T-helper 2 cell treated with Interferon-gamma antibody and Interleukin-4, amounts not matched to agents 5 μg/mL and 100 μg/mL, for 36 hours (primary cell): ENCODE results near the gene EMX1.
A peak's percentile ranks its signal among the peaks of the same experiment; 100 is the strongest.

Experiments
- DNase-seq: peaks from one replicate; pipeline ENCODE4 v3.0.0; 2021; ENCODE audit warnings: low spot score
- H3K27ac Mint-ChIP-seq: one replicate; pipeline ENCODE4 v1.8.0; 2021; ENCODE audit warnings: mild to moderate bottlenecking, mixed read lengths
- H3K27me3 Mint-ChIP-seq: one replicate; pipeline ENCODE4 v1.8.0; 2021; ENCODE audit warnings: low read depth, mixed read lengths
- H3K36me3 Mint-ChIP-seq: one replicate; pipeline ENCODE4 v1.8.0; 2021; ENCODE audit warnings: low read depth, mixed read lengths
- H3K4me1 Mint-ChIP-seq: one replicate; pipeline ENCODE4 v1.8.0; 2021; ENCODE audit warnings: low read depth, mixed read lengths
- H3K4me3 Mint-ChIP-seq: one replicate; pipeline ENCODE4 v1.8.0; 2022; ENCODE audit warnings: mild to moderate bottlenecking, moderate library complexity, mixed read lengths
- H3K9me3 Mint-ChIP-seq: one replicate; pipeline ENCODE4 v1.8.0; 2021; ENCODE audit warnings: mixed read lengths

EMX1 gene

DNA sequence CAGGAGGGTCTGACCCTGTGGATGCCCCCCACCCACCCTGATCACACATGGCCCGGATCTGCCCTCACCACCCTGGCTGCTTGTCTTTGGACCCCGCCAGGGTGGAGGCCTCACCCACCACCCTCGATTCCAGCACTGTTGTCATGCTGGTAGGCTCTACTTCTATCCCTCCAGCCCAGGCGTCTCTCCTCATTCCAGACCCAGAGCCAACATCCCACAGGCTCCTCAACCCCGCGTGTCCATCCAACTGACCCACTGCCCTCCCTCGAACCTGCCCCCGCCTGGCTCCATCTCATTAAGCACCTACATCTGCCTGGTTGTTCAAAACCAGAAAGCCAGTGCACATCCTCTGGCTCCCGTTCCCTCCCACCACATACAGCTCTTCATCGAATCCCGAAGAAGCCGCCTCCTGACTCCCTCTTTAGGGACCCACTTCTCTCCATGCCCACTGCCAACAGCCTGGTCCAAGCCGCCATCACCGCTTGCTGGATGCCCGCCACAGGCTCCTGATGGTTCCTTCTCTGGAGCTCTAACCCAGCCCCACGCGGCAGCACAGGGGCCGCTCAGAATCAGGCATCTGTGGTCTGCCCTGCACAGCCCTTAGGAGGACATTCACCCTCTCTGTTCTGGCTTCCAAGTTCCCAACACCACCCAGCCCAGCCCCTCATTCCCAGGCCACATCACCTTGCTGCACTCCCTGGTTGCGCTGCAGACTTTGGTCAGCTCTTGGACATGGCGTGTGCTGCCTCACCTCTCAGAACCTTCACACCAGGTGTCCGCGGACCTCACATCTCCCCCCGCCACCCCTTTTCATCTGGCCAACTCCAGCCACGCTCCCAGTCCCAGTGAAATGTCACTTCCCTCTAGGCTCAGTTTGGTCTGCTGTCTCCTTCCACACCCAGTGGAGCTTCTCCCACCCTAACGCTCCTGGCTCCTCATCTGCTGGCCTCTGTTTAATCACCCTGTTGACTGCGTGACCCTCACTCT, 43.0 kb downstream of the EMX1 start:
- DNase-seq: no peak
- H3K36me3 Mint-ChIP-seq: peaks cover 5% of the 10 kb centered on the region
- no peak overlapping the region for H3K4me3 Mint-ChIP-seq
- no peak overlapping the region for H3K27ac Mint-ChIP-seq
- H3K27me3 Mint-ChIP-seq: no peaks in the 10 kb centered on the region
- H3K4me1 Mint-ChIP-seq: peaks cover 13% of the 10 kb centered on the region
- H3K9me3 Mint-ChIP-seq: no peaks in the 10 kb centered on the region

DNA sequence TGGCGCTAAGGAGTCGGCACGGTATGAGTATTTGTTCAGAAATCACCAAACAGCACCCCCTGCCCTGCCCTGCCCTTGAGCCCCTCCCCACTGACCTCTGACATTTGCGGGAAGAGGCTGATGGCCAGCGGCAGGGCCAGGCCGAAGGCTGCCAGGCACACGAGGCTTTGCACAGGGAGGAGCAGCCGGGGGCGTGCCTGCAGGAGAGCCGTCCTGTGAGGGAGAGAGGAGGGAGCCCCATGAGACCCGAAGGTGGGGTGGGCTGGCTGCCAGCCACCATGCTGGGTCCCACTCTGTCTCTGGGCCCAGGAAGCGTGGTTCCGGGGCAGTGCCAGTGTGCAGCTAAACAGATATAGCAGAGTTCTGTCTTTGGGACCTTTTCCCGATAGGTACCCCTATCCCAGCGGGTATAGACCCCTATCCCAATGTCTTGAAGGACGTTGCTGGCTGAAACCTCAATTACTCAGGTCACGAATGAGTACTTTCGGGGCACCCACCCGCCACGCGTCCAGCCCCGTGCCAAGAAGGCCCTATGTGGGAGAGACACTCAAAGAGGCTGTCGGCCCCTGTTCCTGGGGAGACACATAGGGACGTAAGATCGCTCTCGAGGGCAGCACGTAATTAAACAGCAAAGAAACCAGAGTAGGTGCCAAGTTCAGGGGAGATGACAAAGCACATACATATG, 43.9 kb downstream of the EMX1 start:
- Mint-ChIP-seq H3K27me3 (no peaks in the 10 kb centered on the region), H3K4me3 (no peak overlapping the region), H3K36me3 (peaks cover 4% of the 10 kb centered on the region), H3K4me1 (peaks cover 11% of the 10 kb centered on the region), H3K27ac (no peak overlapping the region), H3K9me3 (no peaks in the 10 kb centered on the region)
- DNase-seq: no peak

DNA sequence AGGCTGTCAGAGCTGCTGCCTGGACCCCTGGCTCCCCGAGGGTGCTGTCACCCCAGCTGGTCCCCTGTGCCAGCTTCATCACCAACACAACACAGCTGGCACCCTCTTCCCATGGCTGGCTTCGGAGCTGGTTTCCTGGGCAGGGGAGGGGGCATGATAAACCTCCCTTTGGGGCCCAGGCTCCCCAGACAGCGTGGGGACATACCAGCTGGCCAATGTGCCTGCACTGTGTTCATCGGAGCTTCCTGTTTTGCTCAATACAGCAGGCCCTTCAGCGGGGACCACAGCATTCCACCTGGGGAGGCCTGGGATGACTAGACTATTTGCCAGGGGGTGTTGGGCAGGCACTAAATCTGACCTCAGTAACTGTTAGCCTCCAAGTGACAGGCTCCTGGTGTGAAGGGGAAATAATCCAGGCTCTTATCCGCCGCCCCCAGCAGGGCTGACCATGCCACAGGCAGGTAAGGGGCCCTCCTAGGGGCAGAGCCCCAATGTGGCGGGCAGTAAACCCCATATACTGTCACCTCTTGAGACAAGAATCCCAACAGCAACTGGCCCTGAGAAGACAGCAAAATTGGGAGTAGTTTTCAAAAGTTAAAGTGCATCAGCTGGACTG, 44.6 kb downstream of the EMX1 start:
- H3K27ac Mint-ChIP-seq: no peak overlapping the region
- H3K4me3 Mint-ChIP-seq: no peak overlapping the region
- H3K36me3 Mint-ChIP-seq: peaks cover 1% of the 10 kb centered on the region
- H3K27me3 Mint-ChIP-seq: no peaks in the 10 kb centered on the region
- H3K9me3 Mint-ChIP-seq: no peaks in the 10 kb centered on the region
- DNase-seq: no peak
- peaks cover 10% of the 10 kb centered on the region for H3K4me1 Mint-ChIP-seq

DNA sequence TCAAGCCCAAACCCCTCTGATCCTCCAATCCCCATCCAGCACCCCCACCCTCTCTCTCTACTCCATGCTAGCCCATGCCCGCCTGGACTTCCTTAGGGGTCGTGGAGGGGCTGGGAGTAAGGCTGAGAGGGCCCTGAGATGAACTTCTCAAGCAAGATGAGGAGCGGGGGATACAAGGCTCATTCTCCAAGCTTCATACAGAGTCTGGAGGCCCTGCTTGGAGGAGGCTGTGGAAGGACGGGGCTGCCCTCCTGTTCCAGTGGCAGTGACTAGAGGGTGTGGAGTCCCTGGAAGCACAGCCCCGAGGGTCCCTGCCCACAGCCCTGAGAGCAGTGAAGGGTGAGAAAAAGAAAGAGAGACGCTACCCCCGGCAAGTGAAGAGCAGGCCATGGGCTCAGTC, 45.6 kb downstream of the EMX1 start:
- peaks cover 8% of the 10 kb centered on the region for H3K4me1 Mint-ChIP-seq
- no peak overlapping the region for H3K27ac Mint-ChIP-seq
- no peaks in the 10 kb centered on the region for H3K36me3 Mint-ChIP-seq
- no peaks in the 10 kb centered on the region for H3K9me3 Mint-ChIP-seq
- H3K27me3 Mint-ChIP-seq: no peaks in the 10 kb centered on the region
- H3K4me3 Mint-ChIP-seq: no peak overlapping the region
- no peak for DNase-seq

DNA sequence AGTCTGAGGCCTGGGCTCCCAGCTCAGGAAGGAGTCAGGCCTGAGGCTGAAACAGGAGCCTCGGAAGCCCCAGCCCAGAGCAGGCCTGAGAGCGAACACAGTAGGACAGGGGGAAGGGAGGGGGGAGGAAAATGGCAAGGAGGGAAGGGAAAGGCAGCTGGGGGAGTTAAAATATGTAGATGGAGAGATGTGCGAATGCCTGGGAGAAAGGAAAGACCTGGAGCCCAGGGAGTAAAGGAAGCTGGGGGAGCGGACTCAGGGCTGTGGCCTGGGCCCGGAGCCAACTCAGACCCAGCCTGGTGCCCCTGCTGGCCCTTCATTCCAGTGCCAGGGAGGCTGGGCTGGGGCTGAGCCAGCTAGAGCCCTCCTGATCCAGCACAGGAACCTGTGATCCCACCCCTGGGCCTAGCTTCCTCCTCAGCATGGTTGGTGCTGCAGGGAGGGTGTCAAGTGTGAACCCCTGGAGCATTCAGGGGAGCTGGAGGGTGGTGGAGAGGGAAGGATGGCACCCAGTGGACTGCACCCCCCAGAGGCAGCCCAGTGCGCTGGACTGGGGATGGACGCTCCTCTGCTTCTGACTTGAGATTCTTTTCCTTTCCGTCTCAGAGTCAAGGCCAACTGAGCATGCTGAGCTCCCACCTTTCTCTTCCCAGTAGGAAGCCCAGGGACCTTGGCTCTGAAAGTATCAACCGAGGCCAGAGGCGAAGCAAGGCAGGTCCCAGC, 46.3 kb downstream of the EMX1 start:
- Mint-ChIP-seq H3K9me3 (no peaks in the 10 kb centered on the region), H3K27ac (no peak overlapping the region), H3K27me3 (no peaks in the 10 kb centered on the region), H3K4me3 (no peak overlapping the region), H3K36me3 (no peaks in the 10 kb centered on the region), H3K4me1 (peaks cover 6% of the 10 kb centered on the region)
- no peak for DNase-seq

DNA sequence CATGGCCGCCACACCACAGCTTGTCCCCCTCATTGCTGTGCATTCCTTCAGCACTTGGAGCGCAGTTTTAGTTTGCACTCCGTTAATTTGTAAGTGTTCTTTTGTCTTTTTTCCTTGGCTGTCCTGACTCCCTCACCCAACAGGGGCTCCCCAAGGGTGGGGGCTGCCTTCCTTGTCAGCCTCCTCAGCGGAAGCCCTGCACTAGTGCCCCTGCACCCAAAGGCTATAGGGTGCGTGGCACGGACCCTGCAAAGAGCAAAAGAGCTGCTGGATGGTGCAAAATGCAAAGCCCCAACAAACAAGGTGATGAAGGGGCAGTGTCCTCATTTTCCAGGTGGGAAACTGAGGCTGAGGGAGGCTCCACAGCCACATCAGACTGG, 46.8 kb downstream of the EMX1 start:
- Mint-ChIP-seq H3K27me3 (no peaks in the 10 kb centered on the region), H3K9me3 (no peaks in the 10 kb centered on the region)

DNA sequence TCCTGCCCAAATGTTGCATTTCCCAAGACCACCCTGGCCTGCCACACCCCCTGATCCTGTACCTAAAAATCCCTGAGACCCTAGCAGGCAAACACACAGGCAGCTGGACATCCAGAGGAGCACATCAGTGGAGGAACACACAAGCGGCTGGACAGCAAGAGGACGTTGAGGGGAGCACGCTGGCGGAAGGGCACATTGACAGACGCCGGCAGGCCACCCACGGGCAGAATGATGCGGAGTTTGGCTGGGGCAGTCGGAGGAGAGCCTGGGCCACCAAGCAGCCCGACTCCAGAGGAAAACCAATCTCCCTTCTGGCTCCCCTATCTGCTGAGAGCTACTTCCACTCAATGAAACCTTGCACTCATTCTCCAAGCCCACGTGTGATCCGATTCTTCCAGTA, 47.7 kb downstream of the EMX1 start:
- no peaks in the 10 kb centered on the region for H3K9me3 Mint-ChIP-seq
- no peaks in the 10 kb centered on the region for H3K36me3 Mint-ChIP-seq
- H3K27me3 Mint-ChIP-seq: no peaks in the 10 kb centered on the region
- DNase-seq: no peak
- H3K4me3 Mint-ChIP-seq: no peak overlapping the region
- no peaks in the 10 kb centered on the region for H3K4me1 Mint-ChIP-seq
- no peak overlapping the region for H3K27ac Mint-ChIP-seq

More for the DNA sequence above, 46.8 kb downstream of the EMX1 start:
- H3K27ac Mint-ChIP-seq: peak overlapping the region; percentile 8
- H3K36me3 Mint-ChIP-seq: no peaks in the 10 kb centered on the region
- peaks cover 6% of the 10 kb centered on the region for H3K4me1 Mint-ChIP-seq
- no peak overlapping the region for H3K4me3 Mint-ChIP-seq
- DNase-seq: no peak

DNA sequence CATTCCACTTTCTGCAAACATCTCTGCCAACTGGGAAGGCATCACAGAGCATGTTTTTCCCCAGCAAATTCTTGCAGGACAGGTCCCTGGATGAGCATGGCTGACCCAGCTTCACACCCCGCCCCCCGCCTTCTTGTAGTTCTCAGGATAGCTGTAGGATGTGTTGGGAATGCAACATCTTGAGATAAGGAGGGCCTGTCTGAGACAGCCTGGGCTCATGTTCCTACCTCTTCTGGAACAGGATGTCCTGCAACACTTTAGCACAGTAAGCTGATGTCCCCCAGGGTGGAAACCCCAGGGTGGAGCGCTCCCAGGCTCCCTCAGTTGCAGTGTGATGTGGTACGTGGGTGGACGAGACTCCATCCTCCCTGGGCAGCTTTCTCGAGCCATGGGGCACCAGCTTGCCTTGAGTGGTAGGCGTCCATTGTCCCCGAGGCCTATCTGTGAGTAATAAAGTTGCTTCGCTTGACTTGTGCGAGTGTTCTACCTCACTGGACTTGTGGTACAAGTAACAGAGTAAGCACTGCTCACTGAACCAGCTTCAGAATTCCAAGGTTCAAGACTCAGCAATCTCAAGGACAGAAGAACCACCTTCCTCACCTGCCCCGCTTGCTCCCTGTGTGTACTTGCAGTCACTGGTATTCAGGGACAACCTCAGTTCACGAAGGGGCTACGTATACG, 48.6 kb downstream of the EMX1 start:
- H3K27ac Mint-ChIP-seq: no peak overlapping the region
- DNase-seq: no peak
- H3K9me3 Mint-ChIP-seq: no peaks in the 10 kb centered on the region
- no peak overlapping the region for H3K4me3 Mint-ChIP-seq
- H3K4me1 Mint-ChIP-seq: no peaks in the 10 kb centered on the region
- no peaks in the 10 kb centered on the region for H3K27me3 Mint-ChIP-seq
- no peaks in the 10 kb centered on the region for H3K36me3 Mint-ChIP-seq

DNA sequence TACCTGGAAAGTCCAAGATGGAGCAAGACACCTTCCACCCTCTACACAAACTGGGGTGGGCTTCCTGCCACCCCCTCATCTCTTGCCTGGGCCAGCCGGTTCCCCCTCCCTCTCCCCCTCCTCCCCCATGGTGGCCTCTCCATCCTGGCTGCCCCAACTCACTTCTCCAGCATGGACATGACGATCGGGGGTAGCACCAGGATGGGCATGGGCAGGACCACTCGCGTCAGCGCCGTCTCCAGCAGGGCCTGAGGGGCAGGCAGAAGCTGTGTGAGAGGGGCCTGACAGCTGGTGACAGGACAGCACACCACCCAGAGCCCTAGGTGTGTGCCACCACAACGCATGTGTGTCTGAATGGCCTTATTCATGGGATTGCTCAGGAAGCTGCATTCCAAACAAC, 51.0 kb downstream of the EMX1 start:
- no peaks in the 10 kb centered on the region for H3K36me3 Mint-ChIP-seq
- no peaks in the 10 kb centered on the region for H3K4me1 Mint-ChIP-seq
- no peak overlapping the region for H3K27ac Mint-ChIP-seq
- DNase-seq: no peak
- H3K27me3 Mint-ChIP-seq: no peaks in the 10 kb centered on the region
- no peaks in the 10 kb centered on the region for H3K9me3 Mint-ChIP-seq
- no peak overlapping the region for H3K4me3 Mint-ChIP-seq

DNA sequence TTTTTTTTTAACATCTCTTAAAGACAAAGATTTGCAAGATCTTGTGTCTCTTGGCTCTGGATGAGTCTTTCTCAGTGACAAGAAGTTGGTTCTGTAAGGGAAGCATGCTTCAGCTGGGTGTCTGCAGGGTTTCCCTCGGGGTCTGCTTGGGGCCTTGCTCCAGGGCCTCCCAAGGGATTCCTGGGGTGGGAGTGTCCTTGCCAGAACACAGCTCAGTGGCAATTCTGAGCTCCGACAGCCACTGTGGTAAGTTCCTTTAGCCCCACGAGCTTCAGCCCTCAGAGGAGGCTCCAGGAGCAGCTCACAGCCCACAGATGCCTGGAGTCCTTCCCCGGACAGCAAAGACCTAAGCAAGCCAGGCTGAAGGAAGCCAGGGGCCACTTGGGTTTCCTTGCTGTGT, 52.4 kb downstream of the EMX1 start:
- DNase-seq: no peak
- Mint-ChIP-seq H3K27ac (no peak overlapping the region), H3K36me3 (no peaks in the 10 kb centered on the region), H3K4me1 (peaks cover 2% of the 10 kb centered on the region), H3K4me3 (no peak overlapping the region), H3K9me3 (no peaks in the 10 kb centered on the region), H3K27me3 (no peaks in the 10 kb centered on the region)

DNA sequence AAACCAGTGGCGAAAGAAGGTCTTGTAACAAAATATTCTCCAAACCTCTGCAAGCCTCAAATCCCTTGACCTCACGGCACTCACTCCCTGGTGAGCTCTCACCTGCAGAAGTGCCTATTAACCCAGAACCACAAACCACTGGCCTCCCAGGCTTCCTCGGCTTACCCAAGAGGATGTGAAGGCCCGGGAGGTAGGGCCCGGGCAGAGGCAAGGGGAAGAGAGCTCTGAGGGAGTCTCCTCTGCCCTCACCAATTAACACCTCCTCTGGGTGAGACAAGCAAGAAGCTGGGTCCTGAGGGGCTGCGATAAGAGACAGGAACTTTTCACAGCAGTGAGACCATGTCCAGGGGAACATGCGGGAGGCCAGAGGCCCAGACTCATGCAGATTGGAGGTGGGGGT, 53.7 kb downstream of the EMX1 start:
- DNase-seq: no peak
- Mint-ChIP-seq H3K27me3 (peaks cover 4% of the 10 kb centered on the region), H3K36me3 (no peaks in the 10 kb centered on the region), H3K4me1 (peaks cover 2% of the 10 kb centered on the region), H3K4me3 (no peak overlapping the region), H3K27ac (no peak overlapping the region), H3K9me3 (no peaks in the 10 kb centered on the region)

DNA sequence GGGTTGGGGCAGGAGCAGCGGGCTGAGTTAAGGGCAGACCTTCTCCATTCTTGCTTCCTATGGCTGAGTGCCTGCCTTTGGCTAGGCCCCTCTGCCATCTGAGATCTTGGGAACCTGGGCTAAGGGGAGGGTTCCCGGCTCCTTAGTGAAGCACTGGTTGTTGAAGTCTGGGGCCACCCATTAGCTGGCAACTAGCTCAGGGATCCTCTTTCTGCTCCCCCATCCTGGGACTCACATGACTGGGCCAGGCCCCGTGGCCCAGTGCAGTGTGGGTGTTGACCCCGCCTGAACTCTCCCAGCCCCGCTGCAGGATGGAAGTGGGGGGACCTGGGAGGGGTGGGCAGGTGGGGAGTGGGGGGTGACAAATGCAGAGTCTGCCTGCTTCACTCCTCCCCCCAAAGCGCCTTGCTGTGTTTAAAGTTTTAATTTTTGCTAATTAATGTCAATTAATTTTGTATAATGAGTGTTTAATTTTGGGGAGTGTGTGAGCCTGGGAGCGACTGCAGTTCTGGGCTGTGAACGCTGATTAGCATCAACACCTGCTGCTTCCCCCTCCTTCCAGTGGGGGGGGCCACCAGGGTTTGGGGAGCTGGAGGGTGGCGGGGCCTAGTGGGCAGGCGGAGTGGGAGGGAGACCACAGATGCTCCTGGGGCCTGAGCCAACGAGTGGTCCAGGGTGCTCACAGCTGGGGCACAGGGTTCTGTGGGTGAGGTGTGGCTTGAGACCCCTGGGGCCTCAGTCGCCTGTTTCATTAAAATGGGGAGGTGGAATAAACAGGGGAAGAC, 55.2 kb downstream of the EMX1 start:
- H3K36me3 Mint-ChIP-seq: no peaks in the 10 kb centered on the region
- H3K9me3 Mint-ChIP-seq: no peaks in the 10 kb centered on the region
- H3K4me3 Mint-ChIP-seq: no peak overlapping the region
- H3K27me3 Mint-ChIP-seq: peaks cover 4% of the 10 kb centered on the region
- H3K4me1 Mint-ChIP-seq: peaks cover 2% of the 10 kb centered on the region
- no peak overlapping the region for H3K27ac Mint-ChIP-seq
- DNase-seq: no peak

DNA sequence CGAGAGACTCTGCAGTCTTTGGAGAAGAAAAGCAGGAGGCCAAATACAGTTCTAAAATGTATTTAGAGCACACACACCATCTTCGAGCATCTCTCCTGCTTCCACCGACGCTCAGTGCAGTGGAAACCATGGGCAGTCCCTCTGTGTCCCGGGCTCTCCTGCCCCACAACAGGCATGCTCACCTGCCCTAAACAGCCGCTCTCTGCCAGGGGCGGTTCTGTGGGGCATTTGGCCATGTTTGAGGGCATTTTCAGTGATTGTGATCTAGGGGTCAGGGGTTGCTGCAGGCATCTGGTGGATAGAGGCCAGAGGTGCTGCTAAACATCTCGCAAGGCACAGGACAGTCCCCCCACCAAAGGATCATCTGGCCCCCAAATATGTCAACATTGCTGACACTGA, 55.8 kb downstream of the EMX1 start:
- Mint-ChIP-seq H3K9me3 (no peaks in the 10 kb centered on the region), H3K4me3 (no peak overlapping the region), H3K27ac (no peak overlapping the region), H3K4me1 (peaks cover 2% of the 10 kb centered on the region), H3K27me3 (peaks cover 4% of the 10 kb centered on the region), H3K36me3 (no peaks in the 10 kb centered on the region)
- DNase-seq: no peak
